ENCODE results near the gene MVD. TPM values are rescaled to one million over a fixed set of nuclear protein-coding genes. Genes with fewer than 3 reads are reported as not detected.

MVD gene
- polyA plus RNA-seq, 1 donor (not counting 4 experiments of a cell fraction or from before 2014, with no cell fraction given), result 59.6 TPM

DNA sequence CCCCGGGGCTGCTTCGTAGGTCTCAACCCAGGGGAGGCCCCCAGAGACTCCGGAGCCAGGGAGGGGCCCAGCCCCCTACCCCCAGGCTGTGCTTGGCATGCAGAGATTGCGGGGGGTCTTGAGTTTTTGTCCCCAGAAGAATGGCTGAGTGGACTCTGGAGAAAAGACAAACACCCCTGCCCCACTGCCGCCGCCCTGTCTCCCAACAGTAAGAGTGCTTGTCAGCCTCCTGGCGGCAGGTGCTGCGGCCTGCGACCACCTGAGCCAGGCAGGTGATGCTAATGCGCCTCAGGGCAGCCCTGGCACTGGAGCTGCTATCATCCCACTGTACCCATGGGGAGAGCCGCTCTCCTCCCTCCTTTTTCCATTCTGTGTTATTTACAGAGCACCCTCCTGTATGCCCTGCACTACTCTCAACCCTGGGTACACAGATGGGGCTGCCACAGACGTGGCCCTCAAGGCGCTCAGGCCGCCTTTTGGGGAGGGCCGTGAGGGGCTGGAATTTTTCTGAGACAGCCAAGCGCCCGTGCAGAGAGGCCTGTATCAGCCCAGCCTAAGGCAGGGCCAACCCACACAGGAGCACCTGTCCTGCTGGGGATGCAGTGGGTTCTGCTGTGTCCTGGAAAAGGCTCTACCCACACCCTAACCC, 27.1 kb downstream of the MVD start:
- Histone ChIP-seq H3K4me3 (ENCODE audit: control insufficient read depth in 2 of 3, extremely low read depth in 1 of 3, insufficient read depth in 2 of 3, low read depth in 1 of 3, low read length in 3 of 3) (no peak overlapping the region), H3K79me2 (ENCODE audit: control insufficient read depth, insufficient read depth, low read length) (no peaks in the 10 kb centered on the region), H2AFZ (ENCODE audit: control insufficient read depth, low read length) (no peak overlapping the region), H4K20me1 (ENCODE audit: control insufficient read depth, extremely low read depth, insufficient read depth, low read length) (peaks cover 6% of the 10 kb centered on the region), H3K9me1 (ENCODE audit: control insufficient read depth, extremely low read depth, insufficient read depth, low read length) (no peaks in the 10 kb centered on the region), H3K9me3 (ENCODE audit: control insufficient read depth, low read depth, low read length) (no peaks in the 10 kb centered on the region), H3K4me1 (ENCODE audit: control insufficient read depth, extremely low read depth, insufficient read depth, low read length) (peaks cover 18% of the 10 kb centered on the region), H3K27me3 (ENCODE audit: control insufficient read depth, extremely low read depth, insufficient read depth, low read length) (peaks cover 52% of the 10 kb centered on the region), H3K4me2 (ENCODE audit: control insufficient read depth, extremely low read depth, insufficient read depth, low read depth, low read length) (no peak overlapping the region), H3K27ac (ENCODE audit: control insufficient read depth, insufficient read depth, low read length) (no peak overlapping the region), H3K9ac (ENCODE audit: control insufficient read depth, extremely low read depth, insufficient read depth, low read length) (no peak overlapping the region), H3K36me3 (ENCODE audit: control insufficient read depth in 2 of 2, extremely low read depth in 1 of 2, insufficient read depth in 2 of 2, low read length in 2 of 2) (peaks cover 0 to 7% of the 10 kb centered on the region in 2 experiments)
- TF ChIP-seq, protein P1, sequence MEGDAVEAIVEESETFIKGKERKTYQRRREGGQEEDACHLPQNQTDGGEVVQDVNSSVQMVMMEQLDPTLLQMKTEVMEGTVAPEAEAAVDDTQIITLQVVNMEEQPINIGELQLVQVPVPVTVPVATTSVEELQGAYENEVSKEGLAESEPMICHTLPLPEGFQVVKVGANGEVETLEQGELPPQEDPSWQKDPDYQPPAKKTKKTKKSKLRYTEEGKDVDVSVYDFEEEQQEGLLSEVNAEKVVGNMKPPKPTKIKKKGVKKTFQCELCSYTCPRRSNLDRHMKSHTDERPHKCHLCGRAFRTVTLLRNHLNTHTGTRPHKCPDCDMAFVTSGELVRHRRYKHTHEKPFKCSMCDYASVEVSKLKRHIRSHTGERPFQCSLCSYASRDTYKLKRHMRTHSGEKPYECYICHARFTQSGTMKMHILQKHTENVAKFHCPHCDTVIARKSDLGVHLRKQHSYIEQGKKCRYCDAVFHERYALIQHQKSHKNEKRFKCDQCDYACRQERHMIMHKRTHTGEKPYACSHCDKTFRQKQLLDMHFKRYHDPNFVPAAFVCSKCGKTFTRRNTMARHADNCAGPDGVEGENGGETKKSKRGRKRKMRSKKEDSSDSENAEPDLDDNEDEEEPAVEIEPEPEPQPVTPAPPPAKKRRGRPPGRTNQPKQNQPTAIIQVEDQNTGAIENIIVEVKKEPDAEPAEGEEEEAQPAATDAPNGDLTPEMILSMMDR (optimal IDR thresholded peaks at IDR 0.05 in 1 of 3, IDR thresholded peaks at IDR 0.05 in 1 of 3, conservative IDR thresholded peaks at IDR 0.05 in 1 of 3; ENCODE audit: extremely low read depth in 1 of 3, insufficient read depth in 2 of 3, low read length in 3 of 3), result no peak
- no peak for TF ChIP-seq EZH2 (IDR thresholded peaks at IDR 0.05; ENCODE audit: low read length)
- dilution Hi-C loops (cut with MboI; ENCODE audit: extremely low pct_ligation_motif_present, low sequenced_read_pairs), result no loop called here
- FAIRE-seq, result no peak
- no peak for DNase-seq (ENCODE audit: low read depth, low spot score)

DNA sequence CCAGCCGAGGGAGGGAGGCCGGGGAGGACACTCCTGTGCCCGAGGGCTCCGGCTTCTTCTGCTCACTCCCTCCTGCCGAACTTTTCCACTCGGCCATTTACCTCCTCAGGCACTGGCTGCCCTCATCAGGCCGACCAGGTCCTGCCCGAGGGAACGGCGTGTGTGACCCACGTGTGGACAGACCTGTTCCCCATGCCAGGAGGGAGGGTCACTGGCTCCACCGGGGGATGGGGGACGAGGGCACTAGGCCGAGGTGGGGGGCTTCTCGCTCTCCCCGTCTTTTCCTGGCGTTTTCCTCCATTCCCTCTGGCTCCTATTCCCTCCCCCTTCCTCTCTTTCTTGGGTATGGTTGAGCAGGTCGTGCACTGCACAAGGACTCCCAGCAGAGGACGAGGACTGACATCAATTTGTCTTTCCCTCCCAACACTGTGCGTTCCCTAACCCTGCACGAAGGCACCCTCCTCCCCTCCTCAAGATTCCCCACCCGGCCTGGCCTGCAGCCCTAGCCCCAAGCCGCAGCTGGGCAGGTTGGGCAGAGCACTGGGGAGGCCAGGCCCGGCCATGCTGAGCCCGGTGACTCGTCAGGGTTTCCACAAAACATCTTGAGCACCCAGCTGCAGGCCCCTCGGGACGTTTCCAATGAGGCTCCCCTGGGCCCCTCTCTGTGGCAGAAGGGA, 27.8 kb downstream of the MVD start:
- TF ChIP-seq, protein P1 (optimal IDR thresholded peaks at IDR 0.05 in 1 of 3, IDR thresholded peaks at IDR 0.05 in 1 of 3, conservative IDR thresholded peaks at IDR 0.05 in 1 of 3; ENCODE audit: extremely low read depth in 1 of 3, insufficient read depth in 2 of 3, low read length in 3 of 3), result peak in 1 of 3 experiments; percentile 5
- TF ChIP-seq EZH2 (IDR thresholded peaks at IDR 0.05; ENCODE audit: low read length), result no peak
- H3K36me3 ChIP-seq (ENCODE audit: control insufficient read depth in 2 of 2, extremely low read depth in 1 of 2, insufficient read depth in 2 of 2, low read length in 2 of 2), result peaks cover 0 to 9% of the 10 kb centered on the region in 2 experiments
- no peaks in the 10 kb centered on the region for H3K9me1 ChIP-seq (ENCODE audit: control insufficient read depth, extremely low read depth, insufficient read depth, low read length)
- H3K4me3 ChIP-seq (ENCODE audit: control insufficient read depth in 2 of 3, extremely low read depth in 1 of 3, insufficient read depth in 2 of 3, low read depth in 1 of 3, low read length in 3 of 3), result peak overlapping the region in 1 of 3 experiments; percentile 57
- no peak overlapping the region for H3K27ac ChIP-seq (ENCODE audit: control insufficient read depth, insufficient read depth, low read length)
- peak overlapping the region; percentile 71 for H3K4me2 ChIP-seq (ENCODE audit: control insufficient read depth, extremely low read depth, insufficient read depth, low read depth, low read length)
- FAIRE-seq (no peak), DNase-seq (ENCODE audit: low read depth, low spot score) (no peak)
- H3K27me3 ChIP-seq (ENCODE audit: control insufficient read depth, extremely low read depth, insufficient read depth, low read length), result peaks cover 45% of the 10 kb centered on the region
- H3K79me2 ChIP-seq (ENCODE audit: control insufficient read depth, insufficient read depth, low read length), result no peaks in the 10 kb centered on the region
- dilution Hi-C loops (cut with MboI; ENCODE audit: extremely low pct_ligation_motif_present, low sequenced_read_pairs), result no loop called here
- H2AFZ ChIP-seq (ENCODE audit: control insufficient read depth, low read length), result no peak overlapping the region
- H3K9ac ChIP-seq (ENCODE audit: control insufficient read depth, extremely low read depth, insufficient read depth, low read length), result peak overlapping the region; percentile 47
- no peaks in the 10 kb centered on the region for H3K9me3 ChIP-seq (ENCODE audit: control insufficient read depth, low read depth, low read length)
- H4K20me1 ChIP-seq (ENCODE audit: control insufficient read depth, extremely low read depth, insufficient read depth, low read length), result peaks cover 6% of the 10 kb centered on the region
- H3K4me1 ChIP-seq (ENCODE audit: control insufficient read depth, extremely low read depth, insufficient read depth, low read length), result peaks cover 18% of the 10 kb centered on the region
